ENCODE results near the gene EDIL3. TPM values are rescaled to one million over a fixed set of nuclear protein-coding genes. Genes with fewer than 3 reads are reported as not detected.

The EDIL3 gene
- total and polyA plus RNA-seq, 11 donors = 1.3 to 38.2 (median 18.3) TPM

DNA sequence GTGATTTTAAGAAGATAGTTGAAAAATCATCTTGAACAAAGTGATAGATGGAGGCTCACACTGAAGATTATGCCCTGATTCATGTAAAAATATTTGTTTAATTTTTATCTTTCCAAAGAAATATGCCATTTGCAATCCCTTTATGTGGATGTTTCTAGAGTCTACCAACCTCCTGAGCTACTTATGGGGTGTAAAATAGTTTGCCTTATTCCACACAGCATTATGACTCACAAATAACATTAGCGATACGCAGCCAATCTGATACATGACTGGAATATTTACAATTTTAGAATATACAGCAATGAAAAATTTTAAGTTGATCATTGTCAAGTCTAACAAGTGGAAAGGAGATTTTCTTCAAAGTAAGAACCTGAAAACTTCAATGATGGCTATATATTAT is 327.5 kb downstream of the EDIL3 start:
- WGBS, 4 donors = 97 to 99% (median 98%) methylated on average over 2 of the region's 2 CpGs
- Histone ChIP-seq H3K36me3 (peaks cover 0 to 4% (median 0%) of the 10 kb centered on the region in 9 donors), H3K27me3 (no peaks in the 10 kb centered on the region), H3K9me3 (peaks cover 0 to 2% (median 0%) of the 10 kb centered on the region in 12 donors), H3K4me3 (no peak overlapping the region), H3K4me1 (no peaks in the 10 kb centered on the region), H3K27ac (no peak overlapping the region)
- no peak for TF ChIP-seq POLR2A (IDR thresholded peaks at IDR 0.05)
- TF ChIP-seq, protein P1, sequence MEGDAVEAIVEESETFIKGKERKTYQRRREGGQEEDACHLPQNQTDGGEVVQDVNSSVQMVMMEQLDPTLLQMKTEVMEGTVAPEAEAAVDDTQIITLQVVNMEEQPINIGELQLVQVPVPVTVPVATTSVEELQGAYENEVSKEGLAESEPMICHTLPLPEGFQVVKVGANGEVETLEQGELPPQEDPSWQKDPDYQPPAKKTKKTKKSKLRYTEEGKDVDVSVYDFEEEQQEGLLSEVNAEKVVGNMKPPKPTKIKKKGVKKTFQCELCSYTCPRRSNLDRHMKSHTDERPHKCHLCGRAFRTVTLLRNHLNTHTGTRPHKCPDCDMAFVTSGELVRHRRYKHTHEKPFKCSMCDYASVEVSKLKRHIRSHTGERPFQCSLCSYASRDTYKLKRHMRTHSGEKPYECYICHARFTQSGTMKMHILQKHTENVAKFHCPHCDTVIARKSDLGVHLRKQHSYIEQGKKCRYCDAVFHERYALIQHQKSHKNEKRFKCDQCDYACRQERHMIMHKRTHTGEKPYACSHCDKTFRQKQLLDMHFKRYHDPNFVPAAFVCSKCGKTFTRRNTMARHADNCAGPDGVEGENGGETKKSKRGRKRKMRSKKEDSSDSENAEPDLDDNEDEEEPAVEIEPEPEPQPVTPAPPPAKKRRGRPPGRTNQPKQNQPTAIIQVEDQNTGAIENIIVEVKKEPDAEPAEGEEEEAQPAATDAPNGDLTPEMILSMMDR (IDR thresholded peaks at IDR 0.05) = no peak
- intact Hi-C loops (cut with DNase I) = no loop called here
- DNase-seq (no peak), ATAC-seq (no peak)

DNA sequence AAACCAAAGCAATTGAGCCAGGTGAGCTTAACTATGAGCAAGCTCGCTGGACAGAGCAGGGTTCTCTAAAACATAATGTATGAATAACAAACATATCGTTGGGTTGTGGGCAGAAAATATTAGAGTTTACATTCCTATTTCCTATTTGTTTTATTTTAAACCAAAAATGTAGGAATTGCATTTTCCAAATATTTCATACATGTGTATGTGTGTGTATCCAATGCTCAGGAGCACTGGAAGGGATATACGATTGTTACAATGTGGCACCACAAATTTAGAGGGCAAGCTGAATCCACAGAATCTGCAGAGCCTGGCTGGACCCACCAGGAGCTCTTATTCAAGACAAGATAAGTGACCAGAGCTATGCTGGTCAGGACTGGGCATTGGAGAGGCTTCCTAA is 338.7 kb downstream of the EDIL3 start:
- no peak for DNase-seq

DNA sequence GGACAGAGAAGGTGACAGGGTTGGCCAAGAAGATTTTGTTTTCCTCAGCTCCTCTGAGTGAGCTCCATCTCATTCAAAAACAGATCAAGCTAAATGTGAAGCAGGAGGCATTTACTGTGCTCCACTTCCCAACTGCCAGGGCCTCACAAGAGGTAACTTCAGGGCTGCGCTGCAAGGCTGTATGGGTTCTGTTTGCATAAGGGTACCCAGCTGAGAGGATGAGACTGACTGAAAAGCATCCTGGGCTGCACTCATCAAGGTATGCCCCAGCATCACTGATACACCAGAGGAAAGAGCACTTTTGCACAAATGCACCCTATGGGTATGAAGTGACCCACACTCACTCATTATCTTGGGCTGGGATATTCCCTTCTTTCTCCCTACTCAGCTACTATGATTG is 347.8 kb downstream of the EDIL3 start:
- Histone ChIP-seq H3K36me3 (no peaks in the 10 kb centered on the region), H3K9me3 (no peaks in the 10 kb centered on the region), H3K4me1 (no peaks in the 10 kb centered on the region), H3K4me3 (no peak overlapping the region), H3K27me3 (no peaks in the 10 kb centered on the region), H3K27ac (no peak overlapping the region)
- intact Hi-C loops (cut with DNase I) = no loop called here
- 80 to 100% (median 90%) methylated on average over 1 of the region's 1 CpG for WGBS, 4 donors
- no peak for DNase-seq
- ATAC-seq = no peak
- TF ChIP-seq POLR2A (IDR thresholded peaks at IDR 0.05) = no peak
- TF ChIP-seq, protein P1 (IDR thresholded peaks at IDR 0.05) = no peak

More for the DNA sequence above, 338.7 kb downstream of the EDIL3 start:
- Histone ChIP-seq H3K27ac (no peak overlapping the region), H3K9me3 (peaks cover 0 to 9% (median 3%) of the 10 kb centered on the region in 12 donors), H3K27me3 (no peaks in the 10 kb centered on the region), H3K4me1 (no peaks in the 10 kb centered on the region), H3K4me3 (no peak overlapping the region), H3K36me3 (no peaks in the 10 kb centered on the region)
- 87 to 92% (median 89%) methylated on average over 3 of the region's 3 CpGs for WGBS, 4 donors
- TF ChIP-seq, protein P1 (IDR thresholded peaks at IDR 0.05) = no peak
- no peak for TF ChIP-seq POLR2A (IDR thresholded peaks at IDR 0.05)
- no peak for ATAC-seq
- intact Hi-C loops (cut with DNase I) = loop anchor here in 1 of 10 donors (5.0 kb wide), 1 partner anchor 371 kb away; no protein-coding TSS in a partner anchor

DNA sequence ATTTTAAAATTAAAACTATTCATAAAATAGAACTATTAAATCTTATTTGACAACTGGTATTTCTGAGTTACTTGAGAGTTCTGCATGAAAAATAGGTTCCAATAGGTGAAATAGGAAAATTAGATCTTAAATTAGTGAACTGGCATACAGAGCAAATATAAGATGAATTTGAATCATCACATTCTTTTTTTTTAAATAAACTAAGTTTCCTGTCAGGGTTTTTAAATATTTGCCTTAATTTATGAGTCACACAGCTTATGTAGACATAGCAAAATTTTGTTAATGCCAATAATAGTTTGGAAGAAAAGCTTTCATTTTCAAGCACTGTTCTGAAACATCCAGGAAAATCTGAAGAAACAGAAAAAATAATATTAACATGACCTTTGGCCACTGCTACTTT is 352.4 kb downstream of the EDIL3 start:
- Histone ChIP-seq H3K4me3 (no peak overlapping the region), H3K36me3 (no peaks in the 10 kb centered on the region), H3K27ac (no peak overlapping the region), H3K27me3 (no peaks in the 10 kb centered on the region), H3K4me1 (no peaks in the 10 kb centered on the region), H3K9me3 (no peaks in the 10 kb centered on the region)
- no peak for ATAC-seq
- DNase-seq = no peak
- TF ChIP-seq POLR2A (IDR thresholded peaks at IDR 0.05) = no peak
- TF ChIP-seq, protein P1 (IDR thresholded peaks at IDR 0.05) = no peak
- intact Hi-C loops (cut with DNase I) = no loop called here
